NCI-H2171 (cell line): ENCODE data around the gene MTG2.

Experiments used
- DNase-seq: peaks from one replicate; lab custom pipeline; 2025; lab: John Stamatoyannopoulos, UW

The MTG2 gene, protein sequence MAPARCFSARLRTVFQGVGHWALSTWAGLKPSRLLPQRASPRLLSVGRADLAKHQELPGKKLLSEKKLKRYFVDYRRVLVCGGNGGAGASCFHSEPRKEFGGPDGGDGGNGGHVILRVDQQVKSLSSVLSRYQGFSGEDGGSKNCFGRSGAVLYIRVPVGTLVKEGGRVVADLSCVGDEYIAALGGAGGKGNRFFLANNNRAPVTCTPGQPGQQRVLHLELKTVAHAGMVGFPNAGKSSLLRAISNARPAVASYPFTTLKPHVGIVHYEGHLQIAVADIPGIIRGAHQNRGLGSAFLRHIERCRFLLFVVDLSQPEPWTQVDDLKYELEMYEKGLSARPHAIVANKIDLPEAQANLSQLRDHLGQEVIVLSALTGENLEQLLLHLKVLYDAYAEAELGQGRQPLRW

DNA sequence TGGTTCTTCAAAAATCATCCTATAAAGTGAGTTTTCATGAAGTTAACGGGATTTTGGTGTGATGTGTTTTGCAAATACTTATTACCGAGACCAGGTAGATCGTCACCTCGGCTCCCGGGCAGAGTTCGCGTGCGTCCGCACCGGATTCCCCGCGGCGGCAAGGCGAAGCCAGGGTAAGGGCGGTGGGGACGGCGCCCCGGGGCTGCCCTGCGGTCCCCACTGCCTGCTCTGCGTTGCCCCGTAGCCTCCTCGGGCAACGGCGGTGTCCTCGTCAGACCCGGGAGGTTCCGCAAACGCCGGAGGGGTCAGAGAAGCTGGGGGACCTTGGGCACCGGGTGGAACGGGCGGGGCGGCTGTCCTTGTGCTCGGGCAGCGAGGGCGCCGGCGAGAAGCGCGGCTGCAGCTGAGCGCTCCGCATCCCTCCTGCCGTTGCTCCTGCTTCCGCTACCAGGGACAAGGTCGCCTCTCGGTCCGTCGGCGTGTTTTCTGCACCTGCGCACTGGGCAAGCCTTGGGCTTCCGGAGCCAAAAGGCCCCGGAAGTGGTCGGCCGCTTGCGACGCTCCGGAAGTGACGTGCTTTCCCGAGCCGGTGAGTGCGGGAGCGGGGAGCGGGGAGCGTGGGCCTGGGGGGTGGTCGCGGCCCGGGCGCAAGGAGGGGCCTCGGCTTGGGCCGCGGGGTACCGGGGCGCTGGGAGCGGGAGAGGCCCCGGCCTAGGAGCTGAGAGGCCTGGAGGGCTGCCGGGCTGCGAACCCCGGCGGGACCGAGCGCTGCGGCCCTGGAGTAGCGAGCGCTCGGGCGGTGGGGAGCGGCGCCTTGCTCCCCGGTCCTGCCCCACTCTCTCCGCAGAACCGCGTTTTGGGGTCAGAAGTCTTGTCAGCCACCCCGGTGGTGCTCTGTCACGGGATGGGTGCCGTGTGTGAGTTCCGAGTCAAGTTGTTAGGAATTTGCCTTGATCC is at the start of gene MTG2:
MTG2 (plus strand) TSS at position 560 of the 957 bp plus-strand sequence. CDS start 10,393 bp downstream, outside the sequence.
- peak; percentile 97 for DNase-seq

DNA sequence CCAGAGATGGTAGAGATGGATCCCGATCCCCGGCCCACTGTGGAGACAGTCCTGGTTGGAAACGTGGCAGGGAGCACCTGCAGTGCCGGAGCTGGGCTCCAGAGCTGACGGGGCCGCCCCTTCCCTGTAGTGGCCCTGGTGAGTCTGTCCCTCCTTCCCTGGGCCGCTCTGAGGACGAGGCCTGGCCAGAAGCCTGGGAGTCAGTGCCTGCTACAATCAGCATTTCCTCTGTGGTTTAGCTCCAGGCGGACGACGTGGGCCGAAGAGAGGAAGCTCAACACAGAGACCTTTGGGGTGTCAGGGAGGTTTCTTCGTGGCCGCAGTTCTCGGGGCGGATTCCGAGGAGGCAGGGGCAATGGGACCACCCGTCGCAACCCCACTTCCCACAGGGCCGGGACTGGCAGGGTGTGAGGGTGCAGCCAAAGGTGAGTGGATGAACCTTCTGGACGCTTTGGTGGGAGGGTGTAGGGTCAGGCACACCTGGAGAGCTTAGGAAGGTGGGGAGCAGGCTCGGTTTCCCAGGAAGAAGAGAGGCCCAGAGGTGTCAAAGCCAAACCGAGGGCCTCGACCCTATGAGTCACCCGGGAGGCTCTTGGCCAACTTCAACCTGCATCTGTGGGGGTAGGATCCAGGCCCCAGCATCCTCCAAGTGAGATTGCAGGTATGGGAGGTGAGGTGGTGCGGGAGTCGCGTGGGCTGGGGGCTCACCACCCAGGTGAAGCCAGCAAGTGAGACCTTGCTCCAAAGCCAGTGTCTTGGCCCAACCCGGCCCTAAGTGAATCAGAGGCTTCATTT is 49.6 kb upstream of the MTG2 start:
- no peak for DNase-seq

- no peak for DNase-seq
Observed at GRCh38 chr20:62133864-62134263, 49.0 kb upstream of the MTG2 start.

- no peak for DNase-seq
Observed at GRCh38 chr20:62134735-62135231, 48.0 kb upstream of the MTG2 start.

- no peak for DNase-seq
Observed at GRCh38 chr20:62135573-62136266, 47.1 kb upstream of the MTG2 start.

- peak; percentile 30 for DNase-seq
Observed at GRCh38 chr20:62136283-62137091, 46.3 kb upstream of the MTG2 start.

GRCh38 chr20:62137092-62137384 is 45.8 kb upstream of the MTG2 start:
- no peak for DNase-seq

DNA sequence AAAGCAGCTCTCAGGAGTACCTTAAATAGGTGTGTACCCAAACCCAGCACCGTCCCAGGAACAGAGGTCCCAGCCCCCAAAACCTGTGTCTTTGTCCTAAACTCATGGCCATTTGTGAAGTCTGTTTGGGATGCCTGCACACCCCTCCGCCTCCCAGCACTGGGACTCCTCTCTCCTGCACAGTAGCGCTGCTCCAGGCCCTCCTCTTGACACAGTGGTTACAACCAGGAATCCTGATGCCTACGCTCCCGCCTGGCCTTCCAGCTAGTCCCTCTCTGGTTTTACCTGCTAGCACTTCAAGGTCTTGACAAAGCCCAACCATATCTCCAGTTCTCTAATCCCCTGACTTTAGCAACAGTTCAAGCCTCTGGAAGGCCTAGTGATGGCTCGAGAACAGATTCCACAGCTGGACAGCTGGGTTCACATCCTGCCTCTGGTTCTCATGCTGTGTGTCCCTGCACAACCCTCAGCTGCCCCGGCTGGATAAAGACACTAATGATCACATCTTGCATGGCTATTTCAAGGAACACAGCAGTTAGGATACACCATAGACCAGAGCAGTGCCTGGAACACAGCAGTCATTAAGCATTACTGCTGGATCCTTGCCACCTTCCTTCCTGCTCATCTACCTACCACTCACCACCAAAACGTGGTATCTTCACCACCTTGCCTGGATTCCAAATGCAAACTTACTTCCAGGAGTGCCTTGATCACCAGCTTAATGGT is 45.2 kb upstream of the MTG2 start:
- DNase-seq = no peak

GRCh38 chr20:62138204-62138543 is 44.7 kb upstream of the MTG2 start:
- DNase-seq = no peak

GRCh38 chr20:62138912-62139311 is 43.9 kb upstream of the MTG2 start:
- DNase-seq = no peak

DNA sequence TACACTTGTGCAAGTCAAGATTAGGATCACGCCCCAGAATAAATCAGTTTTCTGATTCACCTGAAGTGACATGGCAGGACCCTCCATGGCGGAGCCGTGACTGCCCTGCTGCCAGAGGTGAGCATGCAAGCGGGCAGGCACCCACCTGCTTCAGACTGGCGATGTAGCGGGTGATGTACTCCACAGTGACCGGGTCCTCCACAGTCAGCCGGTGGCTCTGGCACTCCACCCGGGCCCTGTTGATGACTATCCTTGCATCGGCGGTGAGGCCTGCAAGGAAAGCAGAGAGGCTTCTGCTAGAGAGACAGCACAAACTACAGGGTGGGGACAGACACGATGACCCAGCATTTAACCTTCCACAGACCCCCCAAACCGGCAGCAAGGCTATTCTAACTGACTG is 43.2 kb upstream of the MTG2 start:
- no peak for DNase-seq

GRCh38 chr20:62141043-62141396 is 41.8 kb upstream of the MTG2 start:
- DNase-seq = no peak

GRCh38 chr20:62141397-62142251 is 41.2 kb upstream of the MTG2 start:
- no peak for DNase-seq

GRCh38 chr20:62142252-62143080 is 40.4 kb upstream of the MTG2 start:
- no peak for DNase-seq

DNA sequence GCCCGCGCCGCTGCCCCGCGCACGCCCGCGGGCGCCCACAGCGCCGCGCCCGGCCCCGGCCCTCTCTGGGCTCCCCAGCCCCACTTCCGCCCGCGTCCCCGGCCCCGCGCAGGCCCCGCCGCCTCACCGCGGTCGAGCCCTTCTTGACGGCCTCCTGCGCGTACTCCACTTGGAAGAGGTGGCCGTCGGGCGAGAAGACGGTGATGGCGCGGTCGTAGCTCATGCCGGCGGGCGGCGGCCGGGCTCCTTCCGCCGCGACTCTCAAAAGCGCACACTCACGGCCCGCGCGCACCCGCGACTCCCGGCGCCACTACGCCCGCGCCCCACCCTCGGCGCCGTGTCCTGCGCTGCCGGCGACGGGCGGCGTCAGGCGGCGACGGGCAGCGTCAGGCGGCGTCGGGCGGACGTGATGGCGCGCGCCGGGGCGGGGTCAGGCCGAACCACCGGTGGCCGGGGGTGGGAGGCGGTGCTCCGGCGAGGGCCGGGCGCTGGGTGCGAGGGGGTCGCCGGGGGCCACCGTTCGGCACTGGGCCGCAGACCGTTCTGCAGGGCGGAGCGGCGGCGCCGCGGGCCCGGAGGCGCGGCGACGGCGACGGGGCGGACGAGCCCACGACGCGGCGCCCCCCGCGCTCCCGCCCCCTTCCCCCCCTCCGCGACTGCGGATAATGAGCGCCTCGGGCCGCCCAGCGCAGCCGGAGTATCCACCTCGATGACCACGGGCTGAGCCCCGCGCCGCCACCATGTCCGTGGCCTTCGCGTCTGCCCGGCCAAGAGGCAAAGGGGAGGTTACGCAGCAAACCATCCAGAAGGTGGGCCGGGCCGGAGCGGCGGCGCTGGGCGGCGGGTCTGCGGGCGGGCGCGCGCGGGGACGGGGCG is 39.5 kb upstream of the MTG2 start, which contains the start of the genes PSMA7 and SS18L1:
PSMA7 (minus strand) TSS at position 314 of the 876 bp plus-strand sequence; CDS start at position 223, 91 bp downstream.
SS18L1 (plus strand) TSS at position 689 of the 876 bp plus-strand sequence; CDS start at position 741, 52 bp downstream.
- peak; percentile 94 for DNase-seq

DNA sequence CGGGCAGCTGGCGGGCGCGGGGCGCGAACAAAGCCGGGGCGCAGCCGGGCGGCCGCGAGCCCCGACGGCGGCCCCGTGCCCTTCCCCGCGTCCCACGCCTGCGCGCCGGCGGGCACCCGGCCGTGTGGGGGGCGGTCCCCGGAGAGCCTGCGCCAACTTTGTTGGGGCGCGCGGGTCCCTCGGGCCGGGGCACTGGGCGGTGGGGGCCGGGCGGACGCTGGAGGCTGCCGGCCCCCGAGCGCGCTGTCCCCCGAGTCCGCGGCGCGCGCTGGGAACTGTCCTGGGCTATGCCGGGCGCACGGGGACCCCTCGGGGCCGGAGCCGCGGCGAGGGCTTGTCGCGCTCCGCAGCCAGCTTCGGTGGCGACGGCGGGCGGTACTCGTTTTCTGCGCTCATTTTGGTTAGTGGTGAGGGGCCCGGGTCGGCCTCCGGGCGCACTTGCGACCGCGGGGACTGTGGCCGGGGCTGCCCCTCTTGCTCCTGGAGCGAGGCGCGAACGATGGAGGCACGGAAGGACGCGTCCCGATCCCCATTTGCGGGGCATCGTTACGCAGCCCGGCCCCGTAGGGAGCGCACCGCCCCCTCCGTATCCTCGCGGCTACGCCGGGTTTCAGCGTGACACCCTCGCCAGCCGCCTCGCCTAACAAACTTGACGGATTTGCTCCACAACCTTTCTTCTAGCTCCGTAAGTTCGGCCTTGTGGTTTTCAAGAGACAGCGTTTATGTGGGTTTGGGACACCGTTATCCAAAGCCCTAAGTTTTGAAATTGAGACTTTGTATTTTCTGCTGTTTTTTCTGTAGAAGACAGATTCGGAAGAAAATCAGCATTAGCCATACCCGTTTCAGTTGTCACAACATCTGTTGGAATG is 38.6 kb upstream of the MTG2 start:
- peak; percentile 55 for DNase-seq
